ENCODE data around the gene HAUS1.

DNA sequence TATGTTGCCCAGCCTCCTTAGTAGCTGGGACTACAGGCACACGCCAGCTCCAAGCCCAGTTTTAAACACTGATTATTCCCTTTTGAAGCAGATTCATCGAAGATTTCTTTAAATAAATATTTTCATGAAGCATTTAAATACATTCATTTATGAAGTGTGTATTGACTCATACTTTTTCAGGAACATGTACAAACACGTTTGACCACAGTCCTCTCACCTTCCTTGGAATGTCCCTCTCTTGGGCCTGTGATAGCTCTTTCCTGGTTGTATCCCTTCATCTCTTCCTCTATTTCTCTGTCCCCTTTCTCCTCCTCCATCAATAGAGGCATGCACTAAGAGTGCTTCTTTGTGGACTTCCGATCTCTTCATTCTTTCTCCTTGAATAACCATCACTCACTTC, 34.7 kb upstream of the HAUS1 start:
- TF ChIP-seq POLR2A (IDR thresholded peaks at IDR 0.05; ENCODE audit: low read depth, low read length): no peak
- TF ChIP-seq POU2F2 (IDR thresholded peaks at IDR 0.05; ENCODE audit: low read depth, low read length): no peak
- TF ChIP-seq POLR2AphosphoS5 (IDR thresholded peaks at IDR 0.05; ENCODE audit: low read depth, low read length): no peak

All from GM12891 (cell line).